ENCODE results near the gene PTK7. TPM values are rescaled to one million over a fixed set of nuclear protein-coding genes. Genes with fewer than 3 reads are reported as not detected.

Gene PTK7
- total RNA-seq, 2 experiments from 2014 or later, result 13.0 to 18.5 TPM

DNA sequence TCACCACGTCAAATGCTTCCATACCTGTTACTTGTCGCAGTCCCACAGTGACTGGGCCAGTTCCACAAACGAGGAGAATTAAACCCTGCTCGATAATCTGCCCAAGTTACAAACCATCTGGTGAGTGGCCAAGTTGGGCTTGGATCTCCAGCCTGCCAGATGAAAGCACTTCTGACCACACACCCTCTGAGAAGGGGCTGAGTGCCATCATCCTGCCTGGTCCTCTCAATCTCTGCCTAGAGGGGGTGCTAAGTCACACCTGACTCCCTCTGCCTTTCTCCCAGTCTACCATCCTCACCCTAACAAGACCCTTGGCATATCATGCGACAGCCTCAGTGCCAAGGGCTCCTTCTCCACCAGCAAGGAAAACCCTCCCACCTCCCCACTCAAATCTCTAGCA is 38.9 kb upstream of the PTK7 start:
- intact Hi-C loops (cut with micrococcal nuclease; ENCODE audit: unreplicated experiment), result no loop called here
- CTCF ChIA-PET (ENCODE audit: unreplicated experiment), result no interaction called here
- no peaks in the 10 kb centered on the region for H3K79me2 ChIP-seq (ENCODE audit: insufficient read depth, low read depth, low read length)

DNA sequence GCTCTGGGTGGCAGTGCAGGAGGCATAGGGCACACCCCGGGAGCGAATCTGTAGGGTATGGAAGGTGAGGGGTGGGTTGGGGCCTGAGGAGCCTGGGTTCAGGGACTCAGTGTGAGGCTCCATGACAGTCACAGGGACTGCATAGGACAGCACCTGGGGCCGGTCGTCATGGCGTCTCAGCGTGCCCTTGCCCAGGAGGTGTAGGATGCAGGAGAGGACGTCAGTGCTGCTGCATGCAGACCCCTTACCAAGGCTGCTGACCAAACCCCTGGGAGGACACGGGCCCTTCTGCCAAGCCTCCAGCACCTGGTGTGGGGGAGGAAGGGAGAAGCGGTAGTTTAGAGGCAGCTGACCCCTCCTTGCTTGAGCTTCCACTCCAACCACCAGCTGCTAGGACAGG is 38.4 kb upstream of the PTK7 start:
- Histone ChIP-seq H4K20me1 (ENCODE audit: insufficient read depth, low read length) (no peaks in the 10 kb centered on the region), H2AFZ (ENCODE audit: low read length) (no peak overlapping the region), H3K4me2 (ENCODE audit: low read length) (no peak overlapping the region), H3K36me3 (ENCODE audit: insufficient read depth, low read length) (peaks cover 56% of the 10 kb centered on the region), H3K4me1 (ENCODE audit: insufficient read depth, low read length, poor library complexity, severe bottlenecking) (no peaks in the 10 kb centered on the region), H3K27ac (ENCODE audit: low read depth, low read length, poor library complexity, severe bottlenecking) (no peak overlapping the region), H3K9me2 (ENCODE audit: insufficient read depth, low read length) (no peaks in the 10 kb centered on the region), H3K79me2 (ENCODE audit: insufficient read depth, low read depth, low read length) (no peaks in the 10 kb centered on the region), H3K9me3 (ENCODE audit: low read length) (no peaks in the 10 kb centered on the region), H3K4me3 (ENCODE audit: low read depth, low read length, poor library complexity, severe bottlenecking) (no peak overlapping the region)
- TF ChIP-seq, protein P1, sequence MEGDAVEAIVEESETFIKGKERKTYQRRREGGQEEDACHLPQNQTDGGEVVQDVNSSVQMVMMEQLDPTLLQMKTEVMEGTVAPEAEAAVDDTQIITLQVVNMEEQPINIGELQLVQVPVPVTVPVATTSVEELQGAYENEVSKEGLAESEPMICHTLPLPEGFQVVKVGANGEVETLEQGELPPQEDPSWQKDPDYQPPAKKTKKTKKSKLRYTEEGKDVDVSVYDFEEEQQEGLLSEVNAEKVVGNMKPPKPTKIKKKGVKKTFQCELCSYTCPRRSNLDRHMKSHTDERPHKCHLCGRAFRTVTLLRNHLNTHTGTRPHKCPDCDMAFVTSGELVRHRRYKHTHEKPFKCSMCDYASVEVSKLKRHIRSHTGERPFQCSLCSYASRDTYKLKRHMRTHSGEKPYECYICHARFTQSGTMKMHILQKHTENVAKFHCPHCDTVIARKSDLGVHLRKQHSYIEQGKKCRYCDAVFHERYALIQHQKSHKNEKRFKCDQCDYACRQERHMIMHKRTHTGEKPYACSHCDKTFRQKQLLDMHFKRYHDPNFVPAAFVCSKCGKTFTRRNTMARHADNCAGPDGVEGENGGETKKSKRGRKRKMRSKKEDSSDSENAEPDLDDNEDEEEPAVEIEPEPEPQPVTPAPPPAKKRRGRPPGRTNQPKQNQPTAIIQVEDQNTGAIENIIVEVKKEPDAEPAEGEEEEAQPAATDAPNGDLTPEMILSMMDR (conservative IDR thresholded peaks at IDR 0.05; ENCODE audit: low read length), result no peak
- no peak for TF ChIP-seq EZH2phosphoT487 (IDR thresholded peaks at IDR 0.05; ENCODE audit: borderline replicate concordance, low read depth, low read length)
- ChIA-PET CTCF (ENCODE audit: unreplicated experiment) (no interaction called here), POLR2A (no interaction called here)
- intact Hi-C loops (cut with micrococcal nuclease; ENCODE audit: unreplicated experiment), result no loop called here
- BruUV-seq (replicated peaks), result TSS peak; percentile 58
- no peak for DNase-seq (ENCODE audit: low spot score)

More for the DNA sequence above, 38.9 kb upstream of the PTK7 start:
- TF ChIP-seq, protein P1 (conservative IDR thresholded peaks at IDR 0.05; ENCODE audit: low read length), result no peak
- no peak for TF ChIP-seq EZH2phosphoT487 (IDR thresholded peaks at IDR 0.05; ENCODE audit: borderline replicate concordance, low read depth, low read length)
- H3K4me1 ChIP-seq (ENCODE audit: insufficient read depth, low read length, poor library complexity, severe bottlenecking), result no peaks in the 10 kb centered on the region
- no peak overlapping the region for H3K4me3 ChIP-seq (ENCODE audit: low read depth, low read length, poor library complexity, severe bottlenecking)
- no TSS peak for BruUV-seq (replicated peaks)
- no peaks in the 10 kb centered on the region for H4K20me1 ChIP-seq (ENCODE audit: insufficient read depth, low read length)
- H3K9me3 ChIP-seq (ENCODE audit: low read length), result no peaks in the 10 kb centered on the region
- H3K4me2 ChIP-seq (ENCODE audit: low read length), result no peak overlapping the region
- H3K27ac ChIP-seq (ENCODE audit: low read depth, low read length, poor library complexity, severe bottlenecking), result no peak overlapping the region
- no peak for DNase-seq (ENCODE audit: low spot score)
- POLR2A ChIA-PET, result interaction anchor here (0.7 kb wide), 1 partner anchor 15 kb away, joined by 5 read pairs; no protein-coding TSS in a partner anchor
- no peaks in the 10 kb centered on the region for H3K9me2 ChIP-seq (ENCODE audit: insufficient read depth, low read length)
- H2AFZ ChIP-seq (ENCODE audit: low read length), result no peak overlapping the region
- peaks cover 61% of the 10 kb centered on the region for H3K36me3 ChIP-seq (ENCODE audit: insufficient read depth, low read length)

DNA sequence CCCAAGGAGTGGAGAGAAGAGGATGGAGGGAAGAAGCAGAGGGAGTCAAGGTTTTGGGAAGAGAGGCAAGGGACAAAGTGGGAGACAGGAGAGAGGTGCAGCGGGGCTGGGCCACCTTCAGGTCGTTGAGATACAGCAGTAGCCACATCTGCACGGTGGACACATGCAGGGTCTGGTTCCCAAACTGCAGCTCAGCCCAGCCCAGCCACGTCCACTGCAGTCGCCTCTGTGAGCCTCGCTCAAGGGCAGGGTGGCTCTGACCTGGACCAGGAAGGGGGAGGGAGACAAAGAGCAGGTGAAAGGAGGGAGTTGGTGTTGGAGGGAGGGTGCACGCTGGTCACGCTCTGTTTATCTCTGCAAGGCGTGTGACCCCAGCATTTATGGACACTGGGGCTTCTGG is 37.4 kb upstream of the PTK7 start:
- POLR2A ChIA-PET, result interaction anchor here (0.9 kb wide), 1 partner anchor 15 kb away, joined by 3 read pairs; the partner anchor contains the start of gene CUL7
- intact Hi-C loops (cut with micrococcal nuclease; ENCODE audit: unreplicated experiment), result no loop called here
- H3K4me2 ChIP-seq (ENCODE audit: low read length), result no peak overlapping the region
- H3K27ac ChIP-seq (ENCODE audit: low read depth, low read length, poor library complexity, severe bottlenecking), result no peak overlapping the region
- DNase-seq (ENCODE audit: low spot score), result no peak
- H3K36me3 ChIP-seq (ENCODE audit: insufficient read depth, low read length), result peaks cover 47% of the 10 kb centered on the region
- no peaks in the 10 kb centered on the region for H4K20me1 ChIP-seq (ENCODE audit: insufficient read depth, low read length)
- CTCF ChIA-PET (ENCODE audit: unreplicated experiment), result no interaction called here
- H2AFZ ChIP-seq (ENCODE audit: low read length), result no peak overlapping the region
- TF ChIP-seq, protein P1 (conservative IDR thresholded peaks at IDR 0.05; ENCODE audit: low read length), result no peak
- no peak for TF ChIP-seq EZH2phosphoT487 (IDR thresholded peaks at IDR 0.05; ENCODE audit: borderline replicate concordance, low read depth, low read length)
- no peaks in the 10 kb centered on the region for H3K4me1 ChIP-seq (ENCODE audit: insufficient read depth, low read length, poor library complexity, severe bottlenecking)
- H3K79me2 ChIP-seq (ENCODE audit: insufficient read depth, low read depth, low read length), result no peaks in the 10 kb centered on the region
- BruUV-seq (replicated peaks), result no TSS peak
- no peaks in the 10 kb centered on the region for H3K9me2 ChIP-seq (ENCODE audit: insufficient read depth, low read length)
- H3K9me3 ChIP-seq (ENCODE audit: low read length), result no peaks in the 10 kb centered on the region
- H3K4me3 ChIP-seq (ENCODE audit: low read depth, low read length, poor library complexity, severe bottlenecking), result no peak overlapping the region

All from OCI-LY7 (cell line).